ENCODE data around the gene MAP2K5. TPM values are rescaled to one million over a fixed set of nuclear protein-coding genes. Genes with fewer than 3 reads are reported as not detected.
A peak's percentile ranks its signal among the peaks of the same experiment; 100 is the strongest.

Gene MAP2K5
- total and polyA plus RNA-seq, 2 experiments from 2014 or later, result 12.4 to 13.7 TPM

DNA sequence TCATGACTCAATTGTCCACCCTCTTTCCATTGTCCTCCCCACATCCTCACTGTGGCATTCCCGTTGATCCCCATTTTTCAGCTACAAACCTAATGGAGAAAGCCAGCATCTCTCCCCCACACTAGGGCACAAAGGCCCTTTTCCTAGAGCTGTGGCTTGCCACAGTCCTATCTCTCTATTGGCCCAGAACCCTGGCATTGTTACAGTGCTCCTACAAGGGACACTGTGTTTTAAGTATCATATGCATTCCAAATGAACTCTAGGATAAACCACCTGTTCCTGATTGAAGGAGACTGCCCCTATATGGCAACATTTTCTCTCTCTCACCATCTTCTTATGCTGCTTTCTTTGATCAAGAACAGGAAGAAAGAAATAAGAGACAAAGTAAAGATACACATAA, 213.4 kb downstream of the MAP2K5 start:
- no peaks in the 10 kb centered on the region for H3K9me3 ChIP-seq (ENCODE audit: low read depth)
- no peaks in the 10 kb centered on the region for H3K9me2 ChIP-seq (replicated peaks; ENCODE audit: insufficient read depth)
- TF ChIP-seq, protein P1, sequence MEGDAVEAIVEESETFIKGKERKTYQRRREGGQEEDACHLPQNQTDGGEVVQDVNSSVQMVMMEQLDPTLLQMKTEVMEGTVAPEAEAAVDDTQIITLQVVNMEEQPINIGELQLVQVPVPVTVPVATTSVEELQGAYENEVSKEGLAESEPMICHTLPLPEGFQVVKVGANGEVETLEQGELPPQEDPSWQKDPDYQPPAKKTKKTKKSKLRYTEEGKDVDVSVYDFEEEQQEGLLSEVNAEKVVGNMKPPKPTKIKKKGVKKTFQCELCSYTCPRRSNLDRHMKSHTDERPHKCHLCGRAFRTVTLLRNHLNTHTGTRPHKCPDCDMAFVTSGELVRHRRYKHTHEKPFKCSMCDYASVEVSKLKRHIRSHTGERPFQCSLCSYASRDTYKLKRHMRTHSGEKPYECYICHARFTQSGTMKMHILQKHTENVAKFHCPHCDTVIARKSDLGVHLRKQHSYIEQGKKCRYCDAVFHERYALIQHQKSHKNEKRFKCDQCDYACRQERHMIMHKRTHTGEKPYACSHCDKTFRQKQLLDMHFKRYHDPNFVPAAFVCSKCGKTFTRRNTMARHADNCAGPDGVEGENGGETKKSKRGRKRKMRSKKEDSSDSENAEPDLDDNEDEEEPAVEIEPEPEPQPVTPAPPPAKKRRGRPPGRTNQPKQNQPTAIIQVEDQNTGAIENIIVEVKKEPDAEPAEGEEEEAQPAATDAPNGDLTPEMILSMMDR (IDR thresholded peaks at IDR 0.05; ENCODE audit: poor library complexity), result no peak
- TF ChIP-seq EZH2phosphoT487 (IDR thresholded peaks at IDR 0.05; ENCODE audit: low read depth, severe bottlenecking, unreplicated experiment) (no peak), EZH2 (IDR thresholded peaks at IDR 0.05; ENCODE audit: borderline replicate concordance) (no peak)
- no peak for DNase-seq (ENCODE audit: low spot score)
- no peaks in the 10 kb centered on the region for H3K27me3 ChIP-seq
- H3K4me2 ChIP-seq, result no peak overlapping the region
- H3K79me2 ChIP-seq, result no peaks in the 10 kb centered on the region
- H3K36me3 ChIP-seq (replicated peaks; ENCODE audit: insufficient read depth, low read depth), result no peaks in the 10 kb centered on the region
- H3K27ac ChIP-seq, result no peak overlapping the region
- peaks cover 5% of the 10 kb centered on the region for H3K4me1 ChIP-seq (ENCODE audit: insufficient read depth)
- H4K20me1 ChIP-seq (ENCODE audit: insufficient read depth, poor library complexity, severe bottlenecking), result no peaks in the 10 kb centered on the region
- no peak overlapping the region for H2AFZ ChIP-seq
- 91% methylated on average over 1 of the region's 1 CpG for WGBS (ENCODE audit: low lambda C conversion rate, missing lambda C conversion rate)
- H3K4me3 ChIP-seq, result no peak overlapping the region

DNA sequence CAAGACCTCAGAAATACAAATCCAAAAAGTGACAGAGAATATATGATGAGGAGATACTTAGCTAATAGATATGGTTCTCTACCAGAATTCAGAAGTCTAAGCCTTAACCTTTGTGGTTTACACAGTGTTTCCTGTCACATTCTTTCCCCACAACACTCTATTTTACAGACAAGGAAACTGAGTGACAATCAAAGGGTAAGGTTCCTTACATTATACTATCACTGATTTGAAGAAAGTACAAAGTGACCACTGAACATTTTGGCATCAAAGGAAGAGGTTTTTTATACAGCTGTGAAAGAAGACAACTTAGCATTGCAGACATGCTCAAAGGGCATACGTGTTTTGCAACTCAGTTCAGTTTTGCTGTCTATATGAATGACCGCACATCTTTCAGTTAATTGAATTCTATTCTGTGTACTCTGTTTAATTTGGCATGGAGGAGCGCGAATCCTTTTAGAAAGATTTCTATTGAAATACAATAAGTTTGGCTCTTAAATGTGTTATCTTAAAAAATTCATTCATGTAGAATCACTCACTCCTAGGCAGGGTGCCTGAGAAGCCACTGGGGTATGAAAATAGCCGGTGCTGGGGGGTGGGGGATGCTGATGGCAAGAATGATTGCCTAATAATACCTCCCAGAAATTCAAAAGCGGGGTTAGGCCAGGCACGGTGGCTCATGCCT, 216.3 kb downstream of the MAP2K5 start:
- Histone ChIP-seq H3K27me3 (no peaks in the 10 kb centered on the region), H3K4me3 (no peak overlapping the region), H3K4me2 (no peak overlapping the region), H3K9me2 (replicated peaks; ENCODE audit: insufficient read depth) (no peaks in the 10 kb centered on the region), H4K20me1 (ENCODE audit: insufficient read depth, poor library complexity, severe bottlenecking) (no peaks in the 10 kb centered on the region), H2AFZ (no peak overlapping the region), H3K79me2 (no peaks in the 10 kb centered on the region), H3K36me3 (replicated peaks; ENCODE audit: insufficient read depth, low read depth) (no peaks in the 10 kb centered on the region), H3K9me3 (ENCODE audit: low read depth) (no peaks in the 10 kb centered on the region), H3K4me1 (ENCODE audit: insufficient read depth) (peaks cover 16% of the 10 kb centered on the region), H3K27ac (no peak overlapping the region)
- no peak for DNase-seq (ENCODE audit: low spot score)
- TF ChIP-seq, protein P1 (IDR thresholded peaks at IDR 0.05; ENCODE audit: poor library complexity), result no peak
- TF ChIP-seq EZH2 (IDR thresholded peaks at IDR 0.05; ENCODE audit: borderline replicate concordance) (no peak), EZH2phosphoT487 (IDR thresholded peaks at IDR 0.05; ENCODE audit: low read depth, severe bottlenecking, unreplicated experiment) (no peak)
- WGBS (ENCODE audit: low lambda C conversion rate, missing lambda C conversion rate), result 94% methylated on average over 7 of the region's 7 CpGs

DNA sequence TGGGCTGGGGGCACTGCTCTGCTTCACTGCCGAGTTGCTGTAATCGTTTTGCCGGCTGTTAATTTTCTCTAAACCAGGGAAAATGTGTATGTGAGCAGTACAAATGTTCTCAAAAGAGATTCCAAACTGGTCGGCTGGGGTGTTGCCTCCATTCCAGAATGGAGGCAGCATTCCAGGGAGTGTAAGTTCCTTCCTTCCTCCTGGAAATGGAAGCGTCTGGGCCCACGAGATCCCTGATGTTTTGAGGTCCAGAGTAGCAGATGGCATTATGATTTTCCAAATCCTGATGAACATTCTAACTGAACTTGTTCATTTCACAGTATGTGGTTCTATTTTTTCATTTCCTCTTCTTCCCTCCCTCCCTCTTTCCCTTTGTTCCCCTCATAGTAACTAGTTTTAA, 218.4 kb downstream of the MAP2K5 start:
- Histone ChIP-seq H3K4me1 (ENCODE audit: insufficient read depth) (peaks cover 16% of the 10 kb centered on the region), H3K27ac (no peak overlapping the region)

More for the DNA sequence above, 218.4 kb downstream of the MAP2K5 start:
- WGBS (ENCODE audit: low lambda C conversion rate, missing lambda C conversion rate), result 86% methylated on average over 6 of the region's 6 CpGs
- Histone ChIP-seq H2AFZ (no peak overlapping the region), H3K4me3 (no peak overlapping the region), H3K9me3 (ENCODE audit: low read depth) (no peaks in the 10 kb centered on the region), H3K9me2 (replicated peaks; ENCODE audit: insufficient read depth) (no peaks in the 10 kb centered on the region), H3K4me2 (peak overlapping the region; percentile 36), H3K27me3 (no peaks in the 10 kb centered on the region), H3K36me3 (replicated peaks; ENCODE audit: insufficient read depth, low read depth) (no peaks in the 10 kb centered on the region), H4K20me1 (ENCODE audit: insufficient read depth, poor library complexity, severe bottlenecking) (no peaks in the 10 kb centered on the region), H3K79me2 (no peaks in the 10 kb centered on the region)
- no peak for TF ChIP-seq EZH2phosphoT487 (IDR thresholded peaks at IDR 0.05; ENCODE audit: low read depth, severe bottlenecking, unreplicated experiment)
- TF ChIP-seq, protein P1 (IDR thresholded peaks at IDR 0.05; ENCODE audit: poor library complexity), result no peak
- no peak for TF ChIP-seq EZH2 (IDR thresholded peaks at IDR 0.05; ENCODE audit: borderline replicate concordance)
- no peak for DNase-seq (ENCODE audit: low spot score)
